Caki2 (cell line): ENCODE data around the gene PSMG3. TPM values are rescaled to one million over a fixed set of nuclear protein-coding genes. Genes with fewer than 3 reads are reported as not detected.

Experiments
- DNase-seq: peaks from one replicate; pipeline ENCODE4 v3.0.0-alpha.2; 2015; ENCODE audit warnings: low read depth
- in situ Hi-C: cut with HindIII; loops from 2 replicates; pipeline ENCODE4 v1.10.0; 2016; ENCODE audit warnings: low sequenced_read_pairs, low pct_unique_long_range_greater_than_20kb, mixed read lengths
- total RNA-seq: library from RNA; depleted of rRNA; stranded (reverse); fragments of >200 nt; shearing (Covaris generic); gene quantifications from 2 replicates; pipeline ENCODE4 v1.2.3, GENCODE V29; 2014; ENCODE audit warnings: low replicate concordance

Gene PSMG3
- total RNA-seq, 1 experiment from 2014 or later, result 106 TPM

DNA sequence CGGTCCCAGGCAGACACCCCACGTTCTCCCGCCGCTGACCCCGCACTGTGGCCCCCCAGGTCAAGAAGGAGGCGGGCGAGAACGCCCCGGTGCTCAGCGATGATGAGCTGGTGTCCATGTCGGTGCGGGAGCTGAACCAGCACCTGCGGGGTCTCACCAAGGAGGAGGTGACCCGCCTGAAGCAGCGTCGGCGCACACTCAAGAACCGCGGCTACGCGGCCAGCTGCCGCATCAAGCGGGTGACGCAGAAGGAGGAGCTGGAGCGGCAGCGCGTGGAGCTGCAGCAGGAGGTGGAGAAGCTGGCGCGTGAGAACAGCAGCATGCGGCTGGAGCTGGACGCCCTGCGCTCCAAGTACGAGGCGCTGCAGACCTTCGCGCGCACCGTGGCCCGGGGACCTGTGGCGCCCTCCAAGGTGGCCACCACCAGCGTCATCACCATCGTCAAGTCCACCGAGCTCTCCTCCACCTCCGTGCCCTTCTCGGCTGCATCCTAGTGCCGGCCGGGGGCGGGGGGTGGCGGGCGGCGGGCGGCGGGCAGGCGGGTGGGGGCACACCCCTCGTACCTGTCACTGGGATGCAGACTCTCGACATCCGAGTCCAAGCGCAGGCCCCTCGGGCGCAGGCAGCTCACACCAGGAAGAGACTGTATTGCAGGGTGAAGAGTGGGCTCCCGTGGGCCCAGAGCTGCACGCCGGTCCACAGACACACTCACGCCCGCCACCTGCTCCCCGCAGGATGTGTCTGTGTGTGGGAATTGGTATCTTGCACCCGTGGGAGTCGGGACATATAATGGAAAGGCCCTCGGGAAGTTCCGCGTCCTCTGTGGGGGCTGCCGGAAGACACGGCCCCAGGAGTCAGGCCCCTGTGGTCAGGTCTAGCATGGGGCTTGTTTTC lies 29.7 kb downstream of the PSMG3 start:
- in situ Hi-C loops, result no loop called here
- no peak for DNase-seq

DNA sequence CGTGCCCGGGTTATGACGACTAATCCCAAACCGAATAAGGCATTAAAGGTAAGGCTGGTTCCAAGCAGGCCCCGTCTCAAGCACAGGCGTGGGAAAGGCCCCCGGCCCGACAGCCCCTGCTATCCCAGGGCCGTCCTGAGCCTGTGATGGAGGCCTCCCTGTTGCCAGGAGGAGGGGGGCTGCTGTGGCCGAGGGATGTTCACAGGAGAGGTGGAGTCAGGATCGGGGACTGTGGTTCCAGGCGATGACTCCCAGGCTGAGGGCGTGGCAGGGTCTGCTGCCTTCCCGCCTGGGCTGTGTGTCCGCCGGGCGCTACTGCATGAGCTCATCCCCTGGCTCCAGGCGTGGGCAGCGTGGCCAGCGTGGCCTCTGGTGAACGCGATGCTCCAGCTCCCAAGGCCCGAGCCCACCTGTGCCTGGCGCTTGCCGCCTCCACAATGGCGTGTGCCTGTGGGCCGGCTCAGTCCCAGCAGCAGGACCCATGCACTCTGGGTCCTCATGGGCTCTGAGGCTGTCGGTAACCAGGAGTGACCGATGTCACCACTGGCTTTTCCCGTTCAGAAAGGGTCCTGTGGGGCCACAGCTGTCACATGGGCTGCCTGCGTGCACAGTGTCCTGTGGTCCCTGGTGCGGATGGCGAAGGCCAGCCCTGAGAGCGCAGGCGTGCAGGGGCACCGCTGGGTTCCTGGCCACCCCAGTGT lies 30.5 kb downstream of the PSMG3 start:
- in situ Hi-C loops, result no loop called here
- DNase-seq, result no peak

DNA sequence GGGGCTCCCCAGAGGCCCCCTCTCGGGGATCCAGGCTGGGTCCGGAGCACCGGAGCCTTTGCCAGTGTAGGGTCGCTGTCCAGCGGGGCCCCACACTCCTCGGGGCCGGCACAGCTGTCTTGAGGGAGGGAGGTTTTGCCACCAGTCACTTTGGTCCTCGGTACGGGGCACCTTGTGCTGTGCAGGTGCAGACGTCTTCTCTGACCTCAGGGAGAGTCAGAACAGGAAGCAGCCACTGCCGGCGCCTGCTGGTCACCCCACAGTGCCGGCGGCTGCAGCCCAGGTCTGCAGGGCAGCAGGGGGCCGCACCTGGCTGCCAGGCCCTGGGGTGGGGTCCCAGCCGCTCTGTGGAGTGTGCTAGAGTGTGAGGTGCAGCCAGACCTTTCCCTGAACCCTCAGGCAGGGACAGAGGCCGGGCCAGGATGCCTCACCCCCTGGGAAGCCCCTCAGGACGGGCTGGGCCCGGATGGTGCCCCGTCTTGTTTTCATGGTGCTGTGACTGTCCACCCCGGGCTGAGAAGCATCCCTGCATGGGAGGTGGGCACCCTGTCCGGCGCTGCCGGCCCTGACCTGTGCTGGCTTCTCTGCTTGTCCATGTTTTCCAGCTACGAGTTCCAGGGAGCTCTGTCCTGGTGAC lies 31.2 kb downstream of the PSMG3 start:
- in situ Hi-C loops, result no loop called here
- DNase-seq, result no peak

DNA sequence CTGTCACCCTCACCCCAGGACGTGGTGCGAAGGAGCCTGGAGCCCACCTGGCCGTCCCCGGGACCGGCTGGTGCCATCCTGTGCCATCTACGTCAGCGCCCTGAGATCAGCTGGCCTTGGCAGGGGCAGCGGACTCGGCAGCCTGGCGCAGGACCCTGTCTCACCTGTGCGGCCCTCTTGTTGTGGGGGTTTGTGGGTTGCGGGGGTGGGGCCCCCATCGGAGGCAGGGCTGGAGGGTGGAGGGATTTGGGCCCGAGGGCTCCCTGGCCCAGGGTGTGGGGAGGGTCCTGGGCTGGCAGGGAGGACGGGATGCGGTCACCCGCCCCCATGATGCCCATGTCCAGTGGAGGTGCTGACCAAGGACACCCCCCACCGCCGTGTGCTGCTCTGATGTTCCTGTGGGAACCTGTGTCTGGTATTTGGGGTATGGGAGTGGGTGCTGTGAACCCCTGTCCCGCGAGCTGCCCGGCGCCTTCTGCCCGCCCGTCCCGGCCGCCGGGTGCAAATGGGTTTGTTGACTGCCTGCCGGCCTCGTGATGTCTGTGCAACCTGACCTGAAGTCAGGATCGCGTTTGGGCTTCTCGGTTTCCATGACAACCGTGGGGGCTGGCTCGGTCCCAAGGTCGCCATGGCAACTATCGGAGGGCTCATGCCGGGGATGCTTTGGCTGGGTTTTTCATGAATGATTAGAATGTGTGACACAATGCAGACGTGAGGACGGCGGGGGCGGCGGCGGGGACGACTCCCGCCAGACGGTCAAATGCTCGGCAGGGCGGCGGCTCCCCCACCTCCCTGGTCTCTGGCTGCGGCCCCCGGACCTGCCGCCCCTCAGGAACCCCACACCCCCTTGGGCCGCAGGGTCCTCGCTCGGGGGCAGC lies 32.1 kb downstream of the PSMG3 start:
- in situ Hi-C loops, result no loop called here
- peak; percentile 99 for DNase-seq

DNA sequence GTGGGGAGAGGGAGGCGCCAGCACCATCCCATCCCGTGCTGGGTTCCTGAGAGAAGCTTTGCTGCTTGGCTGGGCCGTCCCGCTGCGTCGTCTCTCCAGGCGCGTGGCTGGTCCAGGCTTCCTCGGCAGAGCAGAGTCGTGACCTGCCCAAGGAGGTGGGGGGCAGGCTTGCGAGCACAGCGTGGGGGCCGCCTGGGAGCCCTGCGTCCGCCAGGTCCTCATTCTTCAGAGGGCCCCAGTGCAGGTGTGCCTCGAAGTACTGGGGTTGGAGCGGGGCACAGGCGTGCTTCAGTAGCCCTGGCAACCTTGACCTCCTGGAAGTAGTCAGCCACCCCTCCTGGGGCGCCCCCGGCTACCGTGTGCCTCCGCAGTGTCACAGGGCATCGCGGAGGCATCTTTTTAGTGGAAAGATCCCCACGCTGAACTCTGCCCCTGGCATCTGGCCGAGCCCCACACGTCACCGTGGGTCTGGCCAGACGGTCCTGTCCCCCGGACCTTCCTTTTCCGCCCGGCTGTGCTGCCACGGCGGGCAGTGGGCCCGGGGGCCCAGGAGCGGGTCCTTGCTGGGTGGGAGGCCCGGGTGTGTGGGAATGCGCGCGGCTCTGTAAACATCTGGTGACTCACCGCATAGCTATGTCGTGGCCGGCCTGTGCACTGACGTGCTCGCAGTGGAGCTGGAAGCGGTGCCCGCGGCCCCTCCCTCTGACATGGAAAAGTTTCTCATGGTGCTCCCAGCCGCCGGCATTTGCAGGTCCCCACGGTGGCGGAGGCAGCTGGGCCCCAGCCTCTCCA lies 32.9 kb downstream of the PSMG3 start:
- peak; percentile 95 for DNase-seq
- in situ Hi-C loops, result no loop called here

DNA sequence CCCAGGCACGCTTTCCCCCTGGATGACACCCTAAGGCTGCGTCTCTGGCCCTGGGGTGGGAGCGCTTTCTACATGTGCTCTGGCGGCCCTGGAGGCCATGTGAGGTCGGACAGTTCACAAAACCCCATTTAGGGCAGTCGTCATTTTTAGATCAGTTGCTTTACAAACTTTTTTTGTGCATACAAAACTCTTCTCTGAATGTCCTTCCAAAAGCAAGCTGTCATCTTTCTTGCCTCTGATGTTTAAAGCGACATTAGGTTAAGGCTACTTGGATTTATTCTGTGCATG lies 33.4 kb downstream of the PSMG3 start:
- in situ Hi-C loops, result no loop called here
- no peak for DNase-seq

DNA sequence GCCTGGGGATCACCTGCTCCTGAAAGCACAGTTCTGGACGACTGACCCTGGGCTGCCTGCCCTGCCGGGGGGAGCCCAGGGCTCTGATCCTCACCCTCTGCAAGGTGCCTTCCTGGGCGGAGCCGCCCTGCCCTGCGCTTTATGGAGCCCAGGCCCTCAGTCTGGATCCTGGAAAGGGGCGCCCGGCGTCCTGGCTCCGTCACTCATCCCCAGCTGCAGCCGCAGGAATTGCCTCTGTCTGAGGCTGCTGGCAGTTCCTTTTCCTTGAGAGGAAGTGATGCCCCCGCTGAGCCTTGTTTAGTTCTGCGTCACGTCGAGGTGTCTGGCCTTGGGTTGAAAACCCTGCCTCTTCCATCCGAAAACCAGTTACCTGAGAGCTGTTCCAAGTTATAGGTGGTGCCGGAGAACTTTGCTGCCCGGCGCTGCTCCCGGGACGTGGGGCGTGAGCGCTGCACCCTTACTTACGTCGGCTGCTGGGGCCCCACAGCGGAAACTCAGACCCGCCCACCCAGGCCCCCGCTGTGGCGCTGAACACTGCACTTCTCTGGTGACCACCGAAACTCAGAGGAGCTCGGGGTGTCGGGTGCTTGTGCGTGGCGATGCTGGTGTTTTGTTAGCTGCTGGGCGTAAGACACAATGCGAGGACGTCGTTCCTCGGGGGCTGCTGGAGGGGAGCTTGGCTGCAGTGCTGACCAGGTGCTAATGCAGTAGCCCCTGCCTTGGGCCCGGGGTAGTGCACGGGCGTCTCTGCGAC lies 34.0 kb downstream of the PSMG3 start:
- in situ Hi-C loops, result no loop called here
- no peak for DNase-seq

DNA sequence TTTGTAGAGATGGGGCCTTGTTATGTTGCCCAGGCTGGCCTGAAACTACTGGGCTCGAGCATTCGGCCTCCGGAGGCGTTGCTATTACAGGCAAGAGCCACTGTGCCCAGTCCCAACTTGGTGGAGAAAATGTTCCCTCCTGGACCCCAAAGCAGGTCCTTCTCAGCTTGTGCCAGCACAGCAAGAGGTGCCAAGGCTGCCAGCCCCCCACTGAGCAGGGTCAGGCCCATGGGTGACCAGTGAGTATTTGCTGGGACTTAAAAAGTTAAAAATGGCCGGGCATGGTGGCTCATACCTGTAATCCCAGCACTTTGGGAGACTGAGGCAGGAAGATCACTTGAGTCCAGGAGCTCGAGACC lies 34.8 kb downstream of the PSMG3 start:
- in situ Hi-C loops, result no loop called here
- no peak for DNase-seq

DNA sequence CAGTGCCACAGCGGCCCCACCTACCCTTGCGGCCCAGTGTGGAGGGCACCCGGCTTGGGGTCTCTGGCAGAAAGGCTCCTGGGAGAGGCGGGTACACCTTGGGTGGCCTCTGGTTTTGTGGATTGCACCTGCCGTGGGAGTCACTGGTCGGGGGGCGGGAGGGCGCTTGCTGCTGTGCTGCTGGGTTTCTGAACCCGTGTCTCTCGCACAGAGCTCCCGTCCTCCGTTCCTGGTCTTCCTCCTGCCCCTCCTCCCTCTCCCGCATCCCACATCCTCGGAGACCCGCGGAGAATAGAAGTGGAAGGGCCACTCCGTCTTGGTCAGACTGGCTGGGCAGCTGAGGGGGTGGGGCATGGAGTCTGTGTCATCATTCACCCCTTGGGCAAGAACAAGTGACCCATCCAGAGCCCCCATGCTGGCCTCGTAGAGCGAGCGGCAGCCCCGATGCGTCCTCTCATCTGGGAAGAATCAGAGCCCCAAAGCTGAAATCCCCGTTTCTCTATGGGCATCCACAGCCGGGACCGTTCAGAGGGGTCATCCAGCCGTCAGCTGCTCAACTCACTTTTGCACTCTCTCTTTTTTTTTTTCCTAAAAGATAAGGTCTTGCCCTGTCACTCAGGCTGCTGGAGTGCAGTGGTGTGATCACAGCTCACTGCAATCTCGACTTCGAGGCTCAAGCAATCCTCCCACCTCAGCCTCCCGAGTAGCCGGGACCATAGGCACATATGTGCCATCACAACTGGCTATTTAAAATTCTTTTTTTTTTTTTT lies 35.3 kb downstream of the PSMG3 start:
- DNase-seq, result no peak
- in situ Hi-C loops, result no loop called here

DNA sequence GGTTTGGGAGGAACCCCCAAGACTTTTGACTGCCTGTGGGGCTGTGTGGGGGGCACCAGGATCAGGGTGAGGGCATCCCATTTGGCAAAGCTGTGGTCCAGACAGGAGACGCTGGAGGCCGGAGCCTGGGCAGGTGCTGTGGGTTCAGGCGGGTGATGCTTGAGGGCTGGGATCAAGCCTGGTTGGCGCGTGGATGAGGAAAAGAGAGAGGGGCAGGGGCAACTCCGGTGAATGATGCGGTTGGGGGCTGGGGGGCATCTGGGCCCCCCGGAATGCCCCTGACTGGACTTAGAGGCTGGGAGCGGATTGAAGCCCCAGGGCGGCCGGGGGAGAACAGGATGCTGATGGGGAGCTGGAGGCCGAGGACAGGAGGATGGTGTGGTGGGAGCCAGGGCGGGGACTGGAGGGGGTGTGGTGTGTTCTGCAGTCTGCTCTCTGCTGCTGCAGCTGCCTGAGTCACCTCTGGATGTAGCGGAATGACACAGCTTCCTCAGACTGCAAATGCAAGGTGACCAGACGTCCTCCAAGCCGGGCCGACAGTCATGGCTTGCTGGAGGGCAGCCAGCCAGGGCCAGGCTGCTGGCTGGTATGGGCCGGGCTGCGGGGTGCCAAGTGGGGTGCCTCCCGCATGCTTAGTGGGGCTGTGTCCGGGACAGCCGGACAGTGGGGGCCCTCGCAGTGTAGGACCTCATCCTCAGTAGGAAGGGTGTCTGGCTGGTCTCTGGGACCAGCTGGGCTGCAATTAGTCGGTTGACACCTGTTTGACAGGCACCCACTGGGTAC lies 36.1 kb downstream of the PSMG3 start:
- peak; percentile 88 for DNase-seq
- in situ Hi-C loops, result no loop called here

DNA sequence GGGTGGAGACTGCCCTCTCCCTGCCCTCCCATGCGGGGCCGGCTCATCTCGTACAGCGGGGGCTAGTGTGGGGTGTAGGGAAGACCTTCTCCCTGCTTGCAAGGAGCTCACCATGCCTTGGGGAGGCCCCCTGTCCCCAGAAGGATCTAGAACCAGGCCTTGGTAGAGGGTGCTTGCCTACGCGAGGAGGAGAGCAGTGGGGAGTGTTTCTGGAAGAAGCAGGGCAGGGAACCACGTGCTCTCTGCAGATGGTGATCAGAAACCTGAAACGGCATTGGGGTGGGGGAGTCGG lies 36.6 kb downstream of the PSMG3 start:
- in situ Hi-C loops, result no loop called here
- no peak for DNase-seq

DNA sequence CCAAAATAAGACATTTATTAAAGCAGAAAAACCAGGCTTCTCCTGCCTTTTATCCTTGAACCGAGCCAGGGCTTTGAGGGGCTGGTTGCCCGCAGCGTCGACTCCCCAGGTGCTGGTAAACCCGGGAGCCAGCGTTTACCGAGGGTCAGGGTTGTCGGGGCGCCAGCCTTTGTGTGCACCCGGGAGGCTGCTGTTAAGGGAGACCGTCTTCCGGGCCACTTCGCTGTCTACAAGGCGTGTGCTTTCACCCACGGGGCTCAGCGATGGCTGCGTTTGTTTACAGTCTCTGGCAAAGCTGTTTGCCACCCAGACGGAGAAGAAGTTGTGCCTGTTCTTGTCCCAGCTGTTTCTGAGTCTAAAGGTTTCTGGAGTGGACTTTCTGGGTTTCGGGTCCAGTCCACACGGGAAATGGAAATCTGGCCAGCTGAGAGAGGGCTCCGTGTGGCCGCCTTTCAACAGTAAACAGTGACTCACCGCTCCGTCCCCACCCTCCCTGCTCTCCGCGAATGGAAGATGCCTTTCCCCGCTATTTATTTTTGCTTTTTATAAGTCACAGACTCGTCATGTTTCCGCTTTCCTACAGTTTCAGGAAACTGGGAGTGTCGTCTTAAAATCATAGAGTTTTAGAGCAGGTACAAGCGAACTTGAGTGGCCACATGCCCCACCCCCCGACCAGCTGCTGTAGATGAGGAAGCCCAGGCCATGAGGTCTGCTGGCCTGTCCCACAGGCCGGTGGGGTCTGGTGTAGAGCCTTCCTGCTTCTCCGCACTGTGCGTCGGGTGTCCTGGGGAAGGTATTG lies 37.2 kb downstream of the PSMG3 start:
- in situ Hi-C loops, result no loop called here
- peak; percentile 94 for DNase-seq

DNA sequence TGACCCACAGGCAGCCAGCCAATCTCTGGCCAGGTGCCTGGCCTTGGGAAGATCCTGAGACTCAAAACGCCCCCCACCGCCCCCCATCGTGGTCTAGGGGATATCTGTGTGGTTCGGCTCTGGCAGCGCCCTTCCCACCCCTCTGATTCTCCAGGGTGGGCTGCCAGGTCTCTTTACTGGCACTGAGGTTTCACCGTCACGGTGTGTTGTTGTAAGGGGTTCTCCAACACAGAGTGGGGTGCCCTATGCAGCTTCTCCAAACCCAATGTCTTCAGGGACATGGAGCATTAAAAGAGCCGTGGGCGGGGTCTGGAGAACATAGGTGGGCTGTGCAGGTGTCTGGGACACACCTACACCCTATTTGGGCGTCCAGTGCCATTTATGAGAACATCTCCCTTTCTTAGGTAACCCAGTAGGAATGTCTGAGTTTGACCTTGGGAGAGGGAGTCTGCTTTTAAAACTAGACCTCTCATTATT lies 37.8 kb downstream of the PSMG3 start:
- in situ Hi-C loops, result no loop called here
- DNase-seq, result no peak

DNA sequence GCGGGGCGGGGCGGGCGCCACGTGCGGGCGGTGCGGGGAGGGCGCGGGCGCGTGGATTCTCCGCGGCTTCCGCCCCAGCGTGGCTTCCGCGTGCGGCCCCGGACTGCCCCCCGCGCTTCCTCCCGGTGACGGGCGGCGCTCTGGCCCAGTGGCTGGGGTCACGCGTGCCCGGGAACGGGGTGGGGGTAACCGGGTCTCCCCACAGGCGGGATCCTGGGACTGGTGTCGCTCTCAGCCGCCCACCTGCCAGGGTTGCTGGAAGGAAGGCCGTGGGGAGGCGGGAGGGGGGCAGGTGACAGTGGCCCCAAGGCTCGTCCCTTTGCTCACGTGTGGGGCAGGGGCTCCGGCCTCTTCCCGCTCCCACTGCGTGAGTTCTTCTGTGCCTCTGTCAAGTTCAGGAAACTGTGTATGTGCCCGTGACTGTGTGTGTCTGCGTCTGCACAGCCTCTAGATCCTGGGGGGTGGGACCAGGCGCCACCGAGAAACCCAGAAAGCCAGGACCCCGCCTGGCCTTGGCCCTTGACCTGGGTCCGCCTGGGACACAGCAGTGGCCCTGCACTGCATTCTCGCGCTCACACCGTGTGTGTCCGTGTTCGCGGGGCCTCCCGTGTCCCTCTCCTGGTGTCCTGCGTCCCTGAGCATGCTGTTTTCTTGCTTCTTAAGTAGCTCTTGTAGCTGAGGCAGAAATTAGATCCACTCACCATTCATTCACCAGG lies 38.4 kb downstream of the PSMG3 start:
- in situ Hi-C loops, result no loop called here
- DNase-seq, result peak; percentile 54

DNA sequence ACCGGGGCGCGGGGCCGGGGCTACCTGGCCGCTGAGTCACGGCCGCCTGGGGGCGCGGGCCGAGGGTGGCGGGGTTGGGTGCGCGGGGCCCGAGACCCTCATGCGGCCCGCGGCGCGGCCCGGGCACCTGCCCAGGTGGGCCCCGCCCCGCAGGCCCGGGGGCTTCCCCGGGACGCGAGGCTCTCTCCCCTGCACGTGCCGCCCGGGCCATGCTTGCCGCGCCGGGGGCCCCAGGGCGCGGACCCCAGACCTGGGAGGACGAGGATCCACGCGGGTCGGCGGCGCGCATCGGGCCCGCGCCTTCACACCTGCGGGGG lies 38.9 kb downstream of the PSMG3 start:
- in situ Hi-C loops, result no loop called here
- DNase-seq, result no peak
